ENCODE measurements around the gene IQGAP2.

Gene IQGAP2

DNA sequence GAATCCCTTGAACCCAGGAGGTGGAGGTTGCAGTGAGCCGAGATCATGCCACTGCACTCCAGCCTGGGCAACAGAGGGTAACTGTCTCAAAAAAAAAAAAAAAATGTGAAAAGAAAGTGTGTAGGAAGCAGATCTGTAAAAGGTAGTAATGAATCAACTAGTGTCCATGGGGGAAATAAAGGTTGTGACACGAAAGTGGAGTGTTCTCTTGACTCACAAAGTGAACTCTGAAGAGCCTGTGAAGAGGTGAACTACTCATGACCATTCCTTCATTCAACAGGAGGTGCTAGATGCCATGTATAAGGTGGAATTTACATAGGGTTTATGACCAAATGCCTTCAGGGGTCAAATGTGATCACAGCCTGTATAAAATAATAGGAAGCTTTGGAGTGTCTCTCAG is 12.8 kb downstream of the IQGAP2 start:
- Histone ChIP-seq H3K36me3 (ENCODE audit: control insufficient read depth in 2 of 2, insufficient read depth in 1 of 2, low read length in 2 of 2) (no peaks in the 10 kb centered on the region), H3K9me3 (ENCODE audit: control insufficient read depth, insufficient read depth, low read depth, low read length) (no peaks in the 10 kb centered on the region), H3K4me3 (ENCODE audit: low read depth, low read length) (no peak overlapping the region), H3K4me1 (ENCODE audit: control insufficient read depth, insufficient read depth, low read length) (no peaks in the 10 kb centered on the region), H3K27ac (ENCODE audit: extremely low read depth, low read depth, low read length) (no peak overlapping the region)
- ChIA-PET POLR2A (no interaction called here), CTCF (no interaction called here)
- TF ChIP-seq MEIS1 (CRISPR knock-in tag; IDR thresholded peaks at IDR 0.05; ENCODE audit: borderline replicate concordance) (no peak), GFI1B (tag by site-specific recombination; IDR thresholded peaks at IDR 0.05) (no peak), REPIN1 (tag by site-specific recombination; IDR thresholded peaks at IDR 0.05; ENCODE audit: low read depth) (no peak), ZNF426 (tag by site-specific recombination; IDR thresholded peaks at IDR 0.05) (no peak), SCRT1 (tag by site-specific recombination; IDR thresholded peaks at IDR 0.05; ENCODE audit: borderline replicate concordance) (no peak), SCRT2 (tag by site-specific recombination; IDR thresholded peaks at IDR 0.05) (peak; percentile 63), ZNF391 (tag by site-specific recombination; IDR thresholded peaks at IDR 0.05; ENCODE audit: borderline replicate concordance, low read depth) (no peak)

DNA sequence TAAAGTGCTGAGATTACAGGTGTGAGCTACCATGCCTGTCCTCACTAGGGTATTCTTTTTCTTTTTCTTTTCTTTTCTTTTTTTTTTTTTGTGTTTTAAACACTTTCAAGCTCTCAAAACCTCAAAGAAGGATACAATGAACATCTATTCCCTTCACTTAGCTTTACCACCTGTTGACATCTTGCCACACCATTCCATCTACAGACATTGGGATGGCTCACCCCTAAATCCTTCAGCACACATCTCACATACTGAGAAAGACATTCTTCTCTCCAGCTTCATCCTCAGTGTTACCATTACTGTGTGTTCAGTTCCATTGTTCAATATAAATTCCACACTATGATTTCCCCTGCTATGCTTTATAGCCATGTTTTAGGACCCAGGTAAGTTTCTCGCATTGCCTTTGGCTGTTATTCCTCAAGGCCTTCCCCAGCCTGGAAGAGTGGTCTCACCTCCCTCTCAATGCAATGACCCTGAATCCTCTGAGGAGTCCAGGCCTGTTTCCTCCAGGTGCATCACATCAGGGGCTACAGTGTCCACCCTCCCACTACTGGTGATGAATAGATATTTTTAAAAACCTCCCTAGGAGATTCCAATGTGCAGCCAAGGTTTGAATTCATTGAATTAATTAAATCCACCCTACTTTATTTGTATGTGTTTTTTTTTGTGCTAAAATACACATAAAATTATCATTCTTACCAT is 16.7 kb downstream of the IQGAP2 start:
- ChIA-PET POLR2A (no interaction called here), CTCF (interaction anchor here (0.9 kb wide), 1 partner anchor 16 kb away, joined by 6 read pairs; no protein-coding TSS in a partner anchor)
- H3K9me3 ChIP-seq (ENCODE audit: control insufficient read depth, insufficient read depth, low read depth, low read length) = no peaks in the 10 kb centered on the region
- no peak overlapping the region for H3K27ac ChIP-seq (ENCODE audit: extremely low read depth, low read depth, low read length)
- H3K36me3 ChIP-seq (ENCODE audit: control insufficient read depth in 2 of 2, insufficient read depth in 1 of 2, low read length in 2 of 2) = no peaks in the 10 kb centered on the region
- H3K4me1 ChIP-seq (ENCODE audit: control insufficient read depth, insufficient read depth, low read length) = 0 out of 2 replicates have a peak, but pooled peaks cover 3% of the 10 kb centered on the region
- no peak overlapping the region for H3K4me3 ChIP-seq (ENCODE audit: low read depth, low read length)
- peak; percentile 67 for TF ChIP-seq SCRT2 (tag by site-specific recombination; IDR thresholded peaks at IDR 0.05)
- no peak for TF ChIP-seq ZBTB48 (tag by site-specific recombination; IDR thresholded peaks at IDR 0.05)
- peak; percentile 83 for TF ChIP-seq SCRT1 (tag by site-specific recombination; IDR thresholded peaks at IDR 0.05; ENCODE audit: borderline replicate concordance)
- no peak for TF ChIP-seq ZBTB7A (tag by site-specific recombination; IDR thresholded peaks at IDR 0.05; ENCODE audit: low read depth)
- TF ChIP-seq ZNF362 (tag by site-specific recombination; IDR thresholded peaks at IDR 0.05) = no peak
- TF ChIP-seq, protein P1, sequence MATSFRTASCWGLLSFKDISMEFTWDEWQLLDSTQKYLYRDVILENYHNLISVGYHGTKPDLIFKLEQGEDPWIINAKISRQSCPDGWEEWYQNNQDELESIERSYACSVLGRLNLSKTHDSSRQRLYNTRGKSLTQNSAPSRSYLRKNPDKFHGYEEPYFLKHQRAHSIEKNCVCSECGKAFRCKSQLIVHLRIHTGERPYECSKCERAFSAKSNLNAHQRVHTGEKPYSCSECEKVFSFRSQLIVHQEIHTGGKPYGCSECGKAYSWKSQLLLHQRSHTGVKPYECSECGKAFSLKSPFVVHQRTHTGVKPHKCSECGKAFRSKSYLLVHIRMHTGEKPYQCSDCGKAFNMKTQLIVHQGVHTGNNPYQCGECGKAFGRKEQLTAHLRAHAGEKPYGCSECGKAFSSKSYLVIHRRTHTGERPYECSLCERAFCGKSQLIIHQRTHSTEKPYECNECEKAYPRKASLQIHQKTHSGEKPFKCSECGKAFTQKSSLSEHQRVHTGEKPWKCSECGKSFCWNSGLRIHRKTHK (tag by site-specific recombination; IDR thresholded peaks at IDR 0.05) = no peak
- TF ChIP-seq, protein P2, sequence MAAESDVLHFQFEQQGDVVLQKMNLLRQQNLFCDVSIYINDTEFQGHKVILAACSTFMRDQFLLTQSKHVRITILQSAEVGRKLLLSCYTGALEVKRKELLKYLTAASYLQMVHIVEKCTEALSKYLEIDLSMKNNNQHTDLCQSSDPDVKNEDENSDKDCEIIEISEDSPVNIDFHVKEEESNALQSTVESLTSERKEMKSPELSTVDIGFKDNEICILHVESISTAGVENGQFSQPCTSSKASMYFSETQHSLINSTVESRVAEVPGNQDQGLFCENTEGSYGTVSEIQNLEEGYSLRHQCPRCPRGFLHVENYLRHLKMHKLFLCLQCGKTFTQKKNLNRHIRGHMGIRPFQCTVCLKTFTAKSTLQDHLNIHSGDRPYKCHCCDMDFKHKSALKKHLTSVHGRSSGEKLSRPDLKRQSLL (tag by site-specific recombination; IDR thresholded peaks at IDR 0.05) = no peak
- TF ChIP-seq, protein P3, sequence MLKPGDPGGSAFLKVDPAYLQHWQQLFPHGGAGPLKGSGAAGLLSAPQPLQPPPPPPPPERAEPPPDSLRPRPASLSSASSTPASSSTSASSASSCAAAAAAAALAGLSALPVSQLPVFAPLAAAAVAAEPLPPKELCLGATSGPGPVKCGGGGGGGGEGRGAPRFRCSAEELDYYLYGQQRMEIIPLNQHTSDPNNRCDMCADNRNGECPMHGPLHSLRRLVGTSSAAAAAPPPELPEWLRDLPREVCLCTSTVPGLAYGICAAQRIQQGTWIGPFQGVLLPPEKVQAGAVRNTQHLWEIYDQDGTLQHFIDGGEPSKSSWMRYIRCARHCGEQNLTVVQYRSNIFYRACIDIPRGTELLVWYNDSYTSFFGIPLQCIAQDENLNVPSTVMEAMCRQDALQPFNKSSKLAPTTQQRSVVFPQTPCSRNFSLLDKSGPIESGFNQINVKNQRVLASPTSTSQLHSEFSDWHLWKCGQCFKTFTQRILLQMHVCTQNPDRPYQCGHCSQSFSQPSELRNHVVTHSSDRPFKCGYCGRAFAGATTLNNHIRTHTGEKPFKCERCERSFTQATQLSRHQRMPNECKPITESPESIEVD (tag by site-specific recombination; IDR thresholded peaks at IDR 0.05) = no peak

- Histone ChIP-seq H3K4me1 (ENCODE audit: control insufficient read depth, insufficient read depth, low read length) (0 out of 2 replicates have a peak, but pooled peaks cover 3% of the 10 kb centered on the region), H3K4me3 (ENCODE audit: low read depth, low read length) (no peak overlapping the region), H3K27ac (ENCODE audit: extremely low read depth, low read depth, low read length) (no peak overlapping the region), H3K36me3 (ENCODE audit: control insufficient read depth in 2 of 2, insufficient read depth in 1 of 2, low read length in 2 of 2) (no peaks in the 10 kb centered on the region), H3K9me3 (ENCODE audit: control insufficient read depth, insufficient read depth, low read depth, low read length) (no peaks in the 10 kb centered on the region)
- CTCF ChIA-PET = no interaction called here
- POLR2A ChIA-PET = no interaction called here
- no peak for TF ChIP-seq ZNF174 (tag by site-specific recombination; IDR thresholded peaks at IDR 0.05)
- no peak for TF ChIP-seq ZBTB17 (tag by site-specific recombination; IDR thresholded peaks at IDR 0.05)
- no peak for TF ChIP-seq ZNF629 (tag by site-specific recombination; IDR thresholded peaks at IDR 0.05)
- no peak for TF ChIP-seq ZNF654 (tag by site-specific recombination; IDR thresholded peaks at IDR 0.05; ENCODE audit: low read depth)
- TF ChIP-seq KLF8 (tag by site-specific recombination; IDR thresholded peaks at IDR 0.05) = no peak
- no peak for TF ChIP-seq ZNF214 (tag by site-specific recombination; IDR thresholded peaks at IDR 0.05; ENCODE audit: borderline replicate concordance)
- no peak for TF ChIP-seq PRDM4 (tag by site-specific recombination; IDR thresholded peaks at IDR 0.05)
- no peak for TF ChIP-seq ZNF121 (tag by site-specific recombination; IDR thresholded peaks at IDR 0.05)
- no peak for TF ChIP-seq ZNF202 (tag by site-specific recombination; IDR thresholded peaks at IDR 0.05; ENCODE audit: borderline replicate concordance)
- no peak for TF ChIP-seq ZNF292 (tag by site-specific recombination; IDR thresholded peaks at IDR 0.05; ENCODE audit: borderline replicate concordance, low read depth)
Measured at GRCh38 chr5:76422227-76422626, 19.1 kb downstream of the IQGAP2 start.

Measured in HEK293 (cell line).